HG02943 (cell line): ENCODE measurements around the gene ANKS1A.
"Not testable (repeated sequence)": the region's sequence is repeated elsewhere in the genome, so short reads cannot be mapped to it uniquely, and the experiment has no call there.

Experiments
- ATAC-seq: cut with Tn5 transposase; IDR thresholded peaks from one replicate; pipeline ENCODE4 v1.9.1; 2021; ENCODE audit warnings: mild to moderate bottlenecking, low read depth, moderate library complexity; ENCODE audit not compliant: unreplicated experiment

Gene ANKS1A

GRCh38 chr6:34917626-34918285 is 28.7 kb downstream of the ANKS1A start:
- ATAC-seq: no peak

GRCh38 chr6:34919651-34920050 is 30.6 kb downstream of the ANKS1A start:
- ATAC-seq: no peak

GRCh38 chr6:34920097-34920496 is 31.0 kb downstream of the ANKS1A start:
- ATAC-seq: no peak

- ATAC-seq: no peak
Measured at GRCh38 chr6:34922177-34922663, 33.2 kb downstream of the ANKS1A start.

GRCh38 chr6:34924831-34925625 is 36.0 kb downstream of the ANKS1A start:
- no peak for ATAC-seq

GRCh38 chr6:34926655-34927054 is 37.6 kb downstream of the ANKS1A start:
- ATAC-seq: no peak

- no peak for ATAC-seq
Measured at GRCh38 chr6:34928220-34928619, 39.2 kb downstream of the ANKS1A start.

- ATAC-seq: no peak
Measured at GRCh38 chr6:34928695-34929094, 39.6 kb downstream of the ANKS1A start.

- ATAC-seq: no peak
Measured at GRCh38 chr6:34929241-34929978, 40.4 kb downstream of the ANKS1A start.

- no peak for ATAC-seq
Measured at GRCh38 chr6:34930221-34930620, 41.2 kb downstream of the ANKS1A start.

GRCh38 chr6:34932202-34932601 is 43.1 kb downstream of the ANKS1A start:
- not testable (repeated sequence) for ATAC-seq

- ATAC-seq: no peak
Measured at GRCh38 chr6:34934516-34934915, 45.5 kb downstream of the ANKS1A start.

GRCh38 chr6:34938268-34938667 is 49.2 kb downstream of the ANKS1A start:
- ATAC-seq: no peak

- ATAC-seq: no peak
Measured at GRCh38 chr6:34940030-34940434, 51.0 kb downstream of the ANKS1A start.

- ATAC-seq: no peak
Measured at GRCh38 chr6:34941421-34941820, 52.4 kb downstream of the ANKS1A start.

- ATAC-seq: no peak
Measured at GRCh38 chr6:34945317-34945716, 56.3 kb downstream of the ANKS1A start.

GRCh38 chr6:34947561-34947960 is 58.5 kb downstream of the ANKS1A start:
- ATAC-seq: no peak

- ATAC-seq: no peak
Measured at GRCh38 chr6:34949636-34950035, 60.6 kb downstream of the ANKS1A start.

- ATAC-seq: no peak
Measured at GRCh38 chr6:34950849-34951248, 61.8 kb downstream of the ANKS1A start.

- no peak for ATAC-seq
Measured at GRCh38 chr6:34951731-34952130, 62.7 kb downstream of the ANKS1A start.
